Adipocyte (in vitro differentiated cells): Measurements from ENCODE around the gene GPC4.
A peak's percentile ranks its signal among the peaks of the same experiment; 100 is the strongest.
"Not testable (repeated sequence)": the region's sequence is repeated elsewhere in the genome, so short reads cannot be mapped to it uniquely, and the experiment has no call there.

ENCODE experiments used
- DNase-seq: peaks from one replicate; pipeline ENCODE4 v3.0.0-alpha.2; 2015; ENCODE audit warnings: low read depth
- H3K27me3 ChIP-seq: replicated peaks from 2 replicates; pipeline ENCODE4 v1.7.0; 2013; ENCODE audit warnings: mild to moderate bottlenecking, low read length, moderate library complexity; ENCODE audit not compliant: control insufficient read depth, insufficient read depth
- H3K36me3 ChIP-seq: 2 replicates; pipeline ENCODE4 v1.7.0; 2013; ENCODE audit warnings: low read length, mild to moderate bottlenecking, moderate library complexity; ENCODE audit not compliant: control insufficient read depth, insufficient read depth, severe bottlenecking
- H3K4me1 ChIP-seq: 2 replicates; pipeline ENCODE4 v1.7.0; 2013; ENCODE audit warnings: mild to moderate bottlenecking, low read length, moderate library complexity; ENCODE audit not compliant: control insufficient read depth, insufficient read depth
- H3K4me3 ChIP-seq: 2 replicates; pipeline ENCODE4 v1.7.0; 2013; ENCODE audit warnings: mild to moderate bottlenecking, low read length, moderate library complexity
- H3K9ac ChIP-seq: 2 replicates; pipeline ENCODE4 v1.7.0; 2013; ENCODE audit warnings: mild to moderate bottlenecking, low read length, moderate library complexity
- H3K9me3 ChIP-seq: 2 replicates; pipeline ENCODE4 v1.7.0; 2013; ENCODE audit warnings: mild to moderate bottlenecking, low read length, moderate library complexity; ENCODE audit not compliant: control insufficient read depth

GPC4 gene

GRCh38 chrX:133302775-133303445, 112.4 kb downstream of the GPC4 start:
- Histone ChIP-seq H3K4me3 (no peak overlapping the region), H3K9me3 (no peaks in the 10 kb centered on the region), H3K36me3 (peaks cover 54% of the 10 kb centered on the region), H3K27me3 (no peaks in the 10 kb centered on the region), H3K9ac (no peak overlapping the region), H3K4me1 (peaks cover 19% of the 10 kb centered on the region)
- no peak for DNase-seq

GRCh38 chrX:133300591-133300990, 114.7 kb downstream of the GPC4 start:
- DNase-seq, result no peak
- Histone ChIP-seq H3K36me3 (peaks cover 51% of the 10 kb centered on the region), H3K9ac (no peak overlapping the region), H3K4me3 (no peak overlapping the region), H3K27me3 (no peaks in the 10 kb centered on the region), H3K9me3 (no peaks in the 10 kb centered on the region), H3K4me1 (peaks cover 13% of the 10 kb centered on the region)

- peaks cover 20% of the 10 kb centered on the region for H3K36me3 ChIP-seq
- H3K9ac ChIP-seq, result no peak overlapping the region
- H3K27me3 ChIP-seq, result peaks cover 5% of the 10 kb centered on the region
- no peak overlapping the region for H3K4me3 ChIP-seq
- H3K9me3 ChIP-seq, result no peaks in the 10 kb centered on the region
- peaks cover 17% of the 10 kb centered on the region for H3K4me1 ChIP-seq
- peak; percentile 55 for DNase-seq
Observed at GRCh38 chrX:133297284-133297683, 118.0 kb downstream of the GPC4 start.

- peaks cover 6% of the 10 kb centered on the region for H3K36me3 ChIP-seq
Observed at GRCh38 chrX:133294126-133294525, 121.2 kb downstream of the GPC4 start.

GRCh38 chrX:133290076-133290475, 125.2 kb downstream of the GPC4 start:
- H3K9me3 ChIP-seq, result no peaks in the 10 kb centered on the region
- no peak overlapping the region for H3K9ac ChIP-seq
- no peaks in the 10 kb centered on the region for H3K36me3 ChIP-seq
- H3K4me3 ChIP-seq, result no peak overlapping the region
- H3K27me3 ChIP-seq, result peaks cover 5% of the 10 kb centered on the region
- no peak for DNase-seq
- H3K4me1 ChIP-seq, result peaks cover 8% of the 10 kb centered on the region

More at GRCh38 chrX:133294126-133294525, 121.2 kb downstream of the GPC4 start:
- no peak for DNase-seq
- H3K27me3 ChIP-seq, result peaks cover 5% of the 10 kb centered on the region
- H3K4me3 ChIP-seq, result no peak overlapping the region
- H3K9ac ChIP-seq, result no peak overlapping the region
- H3K9me3 ChIP-seq, result no peaks in the 10 kb centered on the region
- H3K4me1 ChIP-seq, result peaks cover 17% of the 10 kb centered on the region

GRCh38 chrX:133287860-133288259, 127.4 kb downstream of the GPC4 start:
- Histone ChIP-seq H3K27me3 (peaks cover 3% of the 10 kb centered on the region), H3K9me3 (no peaks in the 10 kb centered on the region), H3K36me3 (no peaks in the 10 kb centered on the region), H3K9ac (no peak overlapping the region), H3K4me3 (no peak overlapping the region), H3K4me1 (peaks cover 3% of the 10 kb centered on the region)
- DNase-seq, result no peak

- Histone ChIP-seq H3K27me3 (no peaks in the 10 kb centered on the region), H3K9ac (no peak overlapping the region), H3K36me3 (no peaks in the 10 kb centered on the region), H3K9me3 (no peaks in the 10 kb centered on the region), H3K4me1 (peaks cover 3% of the 10 kb centered on the region), H3K4me3 (no peak overlapping the region)
- DNase-seq, result no peak
Observed at GRCh38 chrX:133285341-133285740, 129.9 kb downstream of the GPC4 start.

GRCh38 chrX:133279112-133279730, 136.1 kb downstream of the GPC4 start:
- not testable (repeated sequence) for DNase-seq, H3K4me1 ChIP-seq, H3K27me3 ChIP-seq, H3K9me3 ChIP-seq, H3K36me3 ChIP-seq, H3K4me3 ChIP-seq, H3K9ac ChIP-seq

- H3K9ac ChIP-seq, result no peak overlapping the region
- no peaks in the 10 kb centered on the region for H3K4me1 ChIP-seq
- DNase-seq, result no peak
- H3K36me3 ChIP-seq, result no peaks in the 10 kb centered on the region
- H3K9me3 ChIP-seq, result no peaks in the 10 kb centered on the region
- peaks cover 29% of the 10 kb centered on the region for H3K27me3 ChIP-seq
- no peak overlapping the region for H3K4me3 ChIP-seq
Observed at GRCh38 chrX:133273180-133273579, 142.1 kb downstream of the GPC4 start.

GRCh38 chrX:133269168-133269567, 146.1 kb downstream of the GPC4 start:
- DNase-seq, result no peak
- Histone ChIP-seq H3K4me1 (no peaks in the 10 kb centered on the region), H3K9ac (no peak overlapping the region), H3K27me3 (peaks cover 20% of the 10 kb centered on the region), H3K36me3 (no peaks in the 10 kb centered on the region), H3K4me3 (no peak overlapping the region), H3K9me3 (no peaks in the 10 kb centered on the region)

- H3K4me3 ChIP-seq, result no peak overlapping the region
- no peak for DNase-seq
- no peaks in the 10 kb centered on the region for H3K4me1 ChIP-seq
- no peaks in the 10 kb centered on the region for H3K9me3 ChIP-seq
- H3K27me3 ChIP-seq, result peaks cover 11% of the 10 kb centered on the region
- no peak overlapping the region for H3K9ac ChIP-seq
- no peaks in the 10 kb centered on the region for H3K36me3 ChIP-seq
Observed at GRCh38 chrX:133267621-133268020, 147.7 kb downstream of the GPC4 start.
